Naive thymus-derived CD4-positive, alpha-beta T cell (primary cell): ENCODE data around the gene NAV3. TPM values are rescaled to one million over a fixed set of nuclear protein-coding genes. Genes with fewer than 3 reads are reported as not detected.

Experiments used
- ATAC-seq: fragments of 150-1000 bp; cut with Tn5 transposase; 2 replicates; pipeline ENCODE4 v1.10.0; 2021; ENCODE audit warnings: mild to moderate bottlenecking, moderate library complexity
- CTCF ChIA-PET: fragments of 350-600 bp; sonication (Branson Sonifier 250); formaldehyde crosslinking; loops from one replicate; lab custom pipeline; 2021; ENCODE audit warnings: antibody characterized with exemption; lab: Charles Lee
- POLR2A ChIA-PET: fragments of 350-600 bp; sonication (Branson Sonifier 250); formaldehyde crosslinking; loops from one replicate; lab custom pipeline; 2021; ENCODE audit warnings: antibody characterized with exemption, inconsistent platforms; lab: Charles Lee
- DNase-seq, 9 donors: peaks; one replicate each; pipeline versions ENCODE4 v3.0.0 to v3.0.0-alpha.2; 2020 to 2022; ENCODE audit warnings: mixed read lengths in 1 of 9
- H3K27ac ChIP-seq: one replicate; pipeline ENCODE4 v1.7.0; 2013; ENCODE audit warnings: mild to moderate bottlenecking, low read depth, low read length, moderate library complexity
- H3K27me3 ChIP-seq, 2 donors: one replicate each; pipeline ENCODE4 v1.7.0; 2013; ENCODE audit warnings: low read length in 2 of 2, mild to moderate bottlenecking in 2 of 2, moderate library complexity in 2 of 2; ENCODE audit not compliant: control insufficient read depth in 2 of 2, insufficient read depth in 2 of 2
- H3K36me3 ChIP-seq, 3 experiments: 1 replicate in 2 of 3; 2 replicates in 1 of 3; pipeline ENCODE4 v1.7.0; 2013; ENCODE audit warnings: low read length in 3 of 3, mild to moderate bottlenecking in 3 of 3, moderate library complexity in 1 of 3; ENCODE audit not compliant: insufficient read depth in 3 of 3, control insufficient read depth in 2 of 3
- H3K4me1 ChIP-seq, 2 donors: one replicate each; pipeline ENCODE4 v1.7.0; 2013; ENCODE audit warnings: low read length in 2 of 2, mild to moderate bottlenecking in 2 of 2, moderate library complexity in 1 of 2; ENCODE audit not compliant: control insufficient read depth in 2 of 2, insufficient read depth in 2 of 2
- H3K4me3 ChIP-seq: 2 replicates; pipeline ENCODE4 v1.7.0; 2013; ENCODE audit warnings: mild to moderate bottlenecking, low read length
- H3K9me3 ChIP-seq, 3 experiments: 1 replicate in 2 of 3; 2 replicates in 1 of 3; pipeline ENCODE4 v1.7.0; 2013; ENCODE audit warnings: low read length in 3 of 3; ENCODE audit not compliant: control insufficient read depth in 2 of 3
- H3K27ac Mint-ChIP-seq, 9 donors: one replicate each; pipeline ENCODE4 v1.8.0; 2020 to 2022; ENCODE audit warnings: mixed read lengths in 9 of 9, mild to moderate bottlenecking in 8 of 9, moderate library complexity in 5 of 9, inconsistent platforms in 2 of 9
- H3K27me3 Mint-ChIP-seq, 5 donors: one replicate each; pipeline ENCODE4 v1.8.0; 2021 to 2022; ENCODE audit warnings: mixed read lengths in 5 of 5, mild to moderate bottlenecking in 1 of 5
- H3K36me3 Mint-ChIP-seq, 5 donors: one replicate each; pipeline ENCODE4 v1.8.0; 2020 to 2022; ENCODE audit warnings: mixed read lengths in 5 of 5, mild to moderate bottlenecking in 3 of 5, inconsistent platforms in 1 of 5
- H3K4me1 Mint-ChIP-seq, 7 donors: one replicate each; pipeline ENCODE4 v1.8.0; 2020 to 2022; ENCODE audit warnings: mixed read lengths in 7 of 7, mild to moderate bottlenecking in 3 of 7, inconsistent platforms in 1 of 7
- H3K4me3 Mint-ChIP-seq, 10 donors: one replicate each; pipeline ENCODE4 v1.8.0; 2020 to 2022; ENCODE audit warnings: mild to moderate bottlenecking in 10 of 10, mixed read lengths in 10 of 10, moderate library complexity in 6 of 10, inconsistent platforms in 2 of 10
- H3K9me3 Mint-ChIP-seq, 11 donors: one replicate each; pipeline ENCODE4 v1.8.0; 2020 to 2022; ENCODE audit warnings: mixed read lengths in 11 of 11, mild to moderate bottlenecking in 4 of 11, inconsistent platforms in 1 of 11, moderate library complexity in 1 of 11
- intact Hi-C, 2 donors: fragments of 100-400 bp; cut with micrococcal nuclease; formaldehyde crosslinking; loops; one replicate each; pipeline ENCODE4 v1.15.1; 2023
- polyA plus RNA-seq, 2 donors: library from polyadenylated mRNA; unstranded; fragments of 300-500 nt; fragmentation: Illumina TruSeq; gene quantifications; one replicate each; pipeline ENCODE4 v1.2.3, GENCODE V29; 2021
- total RNA-seq, 6 experiments: library from RNA in 5 of 6; stranded (reverse) in 5 of 6; gene quantifications; 1 replicate in 5 of 6; 2 replicates in 1 of 6; pipeline ENCODE4 v1.2.3 and lab custom pipeline; 2021 to 2026

The NAV3 gene
- total and polyA plus RNA-seq, 7 experiments from 2014 or later, result not detected

GRCh38 chr12:77891518-77892147, 60.9 kb downstream of the NAV3 start:
- Mint-ChIP-seq H3K27me3 (no peaks in the 10 kb centered on the region), H3K27ac (no peak overlapping the region), H3K4me3 (no peak overlapping the region), H3K36me3 (no peaks in the 10 kb centered on the region), H3K4me1 (no peaks in the 10 kb centered on the region), H3K9me3 (peaks cover 0 to 12% (median 3%) of the 10 kb centered on the region in 11 donors)
- DNase-seq (no peak), ATAC-seq (no peak)
- Histone ChIP-seq H3K36me3 (no peaks in the 10 kb centered on the region), H3K4me3 (no peak overlapping the region), H3K27ac (no peak overlapping the region), H3K4me1 (no peaks in the 10 kb centered on the region), H3K27me3 (no peaks in the 10 kb centered on the region), H3K9me3 (no peaks in the 10 kb centered on the region)
- intact Hi-C loops, result no loop called here
- POLR2A ChIA-PET, result no interaction called here
- CTCF ChIA-PET, result no interaction called here

- ChIA-PET CTCF (no interaction called here), POLR2A (no interaction called here)
- H3K9me3 Mint-ChIP-seq, result peaks cover 0 to 9% (median 3%) of the 10 kb centered on the region in 11 donors
- DNase-seq, result no peak
- Histone ChIP-seq H3K36me3 (no peaks in the 10 kb centered on the region), H3K4me3 (no peak overlapping the region), H3K27ac (no peak overlapping the region), H3K9me3 (no peaks in the 10 kb centered on the region), H3K27me3 (no peaks in the 10 kb centered on the region), H3K4me1 (no peaks in the 10 kb centered on the region)
- intact Hi-C loops, result no loop called here
- no peaks in the 10 kb centered on the region for H3K27me3 Mint-ChIP-seq
- no peak overlapping the region for H3K4me3 Mint-ChIP-seq
- ATAC-seq, result no peak
- no peak overlapping the region for H3K27ac Mint-ChIP-seq
- no peaks in the 10 kb centered on the region for H3K36me3 Mint-ChIP-seq
- H3K4me1 Mint-ChIP-seq, result no peaks in the 10 kb centered on the region
Measured at GRCh38 chr12:77893918-77894317, 63.2 kb downstream of the NAV3 start.

- POLR2A ChIA-PET, result no interaction called here
- Mint-ChIP-seq H3K27me3 (no peaks in the 10 kb centered on the region), H3K4me1 (no peaks in the 10 kb centered on the region), H3K4me3 (no peak overlapping the region), H3K27ac (no peak overlapping the region), H3K9me3 (peaks cover 0 to 13% (median 3%) of the 10 kb centered on the region in 11 donors), H3K36me3 (no peaks in the 10 kb centered on the region)
- H3K9me3 ChIP-seq, result no peaks in the 10 kb centered on the region
- CTCF ChIA-PET, result no interaction called here
- DNase-seq, result no peak
- no peaks in the 10 kb centered on the region for H3K27me3 ChIP-seq
- H3K4me3 ChIP-seq, result no peak overlapping the region
- no peaks in the 10 kb centered on the region for H3K36me3 ChIP-seq
- H3K4me1 ChIP-seq, result no peaks in the 10 kb centered on the region
- H3K27ac ChIP-seq, result no peak overlapping the region
- ATAC-seq, result no peak
- intact Hi-C loops, result no loop called here
Measured at GRCh38 chr12:77894556-77894955, 63.9 kb downstream of the NAV3 start.

GRCh38 chr12:77895699-77896098, 65.0 kb downstream of the NAV3 start:
- Histone ChIP-seq H3K36me3 (no peaks in the 10 kb centered on the region), H3K27me3 (no peaks in the 10 kb centered on the region), H3K9me3 (no peaks in the 10 kb centered on the region), H3K4me1 (no peaks in the 10 kb centered on the region), H3K27ac (no peak overlapping the region), H3K4me3 (no peak overlapping the region)
- Mint-ChIP-seq H3K36me3 (no peaks in the 10 kb centered on the region), H3K27me3 (no peaks in the 10 kb centered on the region), H3K27ac (no peak overlapping the region), H3K9me3 (peaks cover 0 to 13% (median 4%) of the 10 kb centered on the region in 11 donors), H3K4me3 (no peak overlapping the region), H3K4me1 (no peaks in the 10 kb centered on the region)
- ATAC-seq, result no peak
- ChIA-PET CTCF (no interaction called here), POLR2A (no interaction called here)
- DNase-seq, result no peak
- intact Hi-C loops, result no loop called here

GRCh38 chr12:77907936-77908335, 77.2 kb downstream of the NAV3 start:
- Mint-ChIP-seq H3K27me3 (no peaks in the 10 kb centered on the region), H3K27ac (no peak overlapping the region), H3K4me3 (no peak overlapping the region), H3K9me3 (peaks cover 0 to 10% (median 3%) of the 10 kb centered on the region in 11 donors), H3K4me1 (no peaks in the 10 kb centered on the region), H3K36me3 (no peaks in the 10 kb centered on the region)
- CTCF ChIA-PET, result no interaction called here
- H3K36me3 ChIP-seq, result no peaks in the 10 kb centered on the region
- no peak overlapping the region for H3K4me3 ChIP-seq
- ATAC-seq, result no peak
- no peaks in the 10 kb centered on the region for H3K27me3 ChIP-seq
- no peaks in the 10 kb centered on the region for H3K4me1 ChIP-seq
- DNase-seq, result no peak
- H3K27ac ChIP-seq, result no peak overlapping the region
- POLR2A ChIA-PET, result no interaction called here
- H3K9me3 ChIP-seq, result no peaks in the 10 kb centered on the region
- intact Hi-C loops, result no loop called here

GRCh38 chr12:77914081-77914488, 83.4 kb downstream of the NAV3 start:
- no peaks in the 10 kb centered on the region for H3K4me1 Mint-ChIP-seq

GRCh38 chr12:77915071-77915600, 84.4 kb downstream of the NAV3 start:
- Histone ChIP-seq H3K27ac (no peak overlapping the region), H3K36me3 (no peaks in the 10 kb centered on the region), H3K4me1 (no peaks in the 10 kb centered on the region), H3K4me3 (no peak overlapping the region), H3K27me3 (no peaks in the 10 kb centered on the region), H3K9me3 (no peaks in the 10 kb centered on the region)
- Mint-ChIP-seq H3K36me3 (no peaks in the 10 kb centered on the region), H3K27me3 (no peaks in the 10 kb centered on the region), H3K4me3 (no peak overlapping the region), H3K27ac (no peak overlapping the region), H3K4me1 (no peaks in the 10 kb centered on the region), H3K9me3 (peaks cover 0 to 9% (median 3%) of the 10 kb centered on the region in 11 donors)
- ATAC-seq, result no peak
- no peak for DNase-seq
- CTCF ChIA-PET, result no interaction called here
- intact Hi-C loops, result no loop called here
- POLR2A ChIA-PET, result no interaction called here

More at GRCh38 chr12:77914081-77914488, 83.4 kb downstream of the NAV3 start:
- ATAC-seq, result no peak
- no peaks in the 10 kb centered on the region for H3K27me3 Mint-ChIP-seq
- no peak overlapping the region for H3K27ac Mint-ChIP-seq
- H3K9me3 ChIP-seq, result no peaks in the 10 kb centered on the region
- H3K36me3 Mint-ChIP-seq, result no peaks in the 10 kb centered on the region
- H3K27me3 ChIP-seq, result no peaks in the 10 kb centered on the region
- POLR2A ChIA-PET, result no interaction called here
- no peak overlapping the region for H3K27ac ChIP-seq
- H3K4me3 Mint-ChIP-seq, result no peak overlapping the region
- intact Hi-C loops, result no loop called here
- H3K9me3 Mint-ChIP-seq, result peaks cover 0 to 11% (median 3%) of the 10 kb centered on the region in 11 donors
- H3K36me3 ChIP-seq, result no peaks in the 10 kb centered on the region
- DNase-seq, result no peak
- no peaks in the 10 kb centered on the region for H3K4me1 ChIP-seq
- no peak overlapping the region for H3K4me3 ChIP-seq
- CTCF ChIA-PET, result interaction anchor here (0.6 kb wide), 1 partner anchor 18 kb away, joined by 4 read pairs; no protein-coding TSS in a partner anchor
